ENCODE measurements around the gene WTIP. TPM values are rescaled to one million over a fixed set of nuclear protein-coding genes. Genes with fewer than 3 reads are reported as not detected.

Gene WTIP
- total RNA-seq, 1 experiment from 2014 or later: 32.5 TPM

GRCh38 chr19:34519602-34520001, 38.0 kb downstream of the WTIP start:
- Histone ChIP-seq H3K9me3 (ENCODE audit: control insufficient read depth, low read depth, low read length) (peaks cover 5% of the 10 kb centered on the region), H4K91ac (ENCODE audit: insufficient read length, low read depth, low read length) (no peak overlapping the region), H2BK15ac (ENCODE audit: low read depth, low read length) (no peak overlapping the region), H3K9ac (ENCODE audit: extremely low read depth, insufficient read length, low read length) (no peak overlapping the region), H4K20me1 (ENCODE audit: control insufficient read depth, insufficient read depth, insufficient read length) (no peaks in the 10 kb centered on the region), H3K23me2 (ENCODE audit: insufficient read length, low read depth, low read length, poor library complexity, severe bottlenecking) (no peaks in the 10 kb centered on the region), H3K79me2 (ENCODE audit: insufficient read depth, low read length) (no peaks in the 10 kb centered on the region), H3K27ac (ENCODE audit: insufficient read length, low read depth, low read length) (no peak overlapping the region), H4K5ac (ENCODE audit: insufficient read length, low read depth, low read length) (no peak overlapping the region), H3K4me2 (ENCODE audit: insufficient read depth, insufficient read length, low read length) (no peak overlapping the region), H4K8ac (replicated peaks; ENCODE audit: insufficient read length, low read depth, low read length) (no peak overlapping the region), H3K14ac (ENCODE audit: insufficient read depth, low read length) (no peak overlapping the region), H3K23ac (ENCODE audit: insufficient read length, low read depth, low read length) (no peak overlapping the region), H3T11ph (ENCODE audit: low read length) (no peak overlapping the region), H2AFZ (ENCODE audit: low read length) (no peak overlapping the region), H3K27me3 (ENCODE audit: insufficient read depth, low read length) (no peaks in the 10 kb centered on the region), H2BK120ac (ENCODE audit: low read depth, low read length, poor library complexity, severe bottlenecking) (no peak overlapping the region), H2BK12ac (ENCODE audit: insufficient read length, low read depth, low read length) (no peak overlapping the region), H3K18ac (ENCODE audit: insufficient read length, low read depth, low read length) (no peak overlapping the region), H2BK20ac (ENCODE audit: low read depth, low read length, poor library complexity, severe bottlenecking) (no peak overlapping the region), H3K4me1 (ENCODE audit: insufficient read depth, low read length) (no peaks in the 10 kb centered on the region), H3K79me1 (ENCODE audit: insufficient read depth, low read depth, low read length, poor library complexity, severe bottlenecking) (no peaks in the 10 kb centered on the region), H2BK5ac (ENCODE audit: insufficient read length, low read length) (no peak overlapping the region), H3K56ac (ENCODE audit: insufficient read length, low read depth, low read length) (no peak overlapping the region), H2AK5ac (ENCODE audit: insufficient read length, low read length) (no peak overlapping the region), H3K4ac (ENCODE audit: low read depth, low read length) (no peak overlapping the region)
- Mint-ChIP-seq H3K36me3 (ENCODE audit: insufficient read depth in 1 of 3, low read depth in 3 of 3) (no peaks in the 10 kb centered on the region), H3K27ac (no peak overlapping the region), H3K9me3 (peaks cover 26 to 42% of the 10 kb centered on the region in 2 experiments), H3K4me3 (no peak overlapping the region), H3K4me1 (no peaks in the 10 kb centered on the region), H3K27me3 (ENCODE audit: low read depth) (peaks cover 3% of the 10 kb centered on the region)
- no CpG with 5 or more reads among the region's 2 CpGs for WGBS (ENCODE audit: extremely low coverage, insufficient read length, low lambda C conversion rate)
- no peak for TF ChIP-seq CTCF (conservative IDR thresholded peaks at IDR 0.05)
- no peak for DNase-seq

Measured in H9 (cell line).